PC-9 (cell line): ENCODE measurements around the gene SYCE3. TPM values are rescaled to one million over a fixed set of nuclear protein-coding genes. Genes with fewer than 3 reads are reported as not detected.

Experiments used
- BruUV-seq: library from RNA; stranded (reverse); fragments of 400-500 nt; replicated peaks from 2 replicates; lab custom pipeline; 2021; lab: Mats Ljungman, UMichigan
- CTCF ChIA-PET: fragments of 300-600 bp; sonication (Branson Sonifier 250); formaldehyde crosslinking; loops from one replicate; lab custom pipeline; 2022; ENCODE audit warnings: antibody characterized with exemption; lab: Charles Lee
- POLR2A ChIA-PET: fragments of 300-600 bp; sonication (Branson Sonifier 250); formaldehyde crosslinking; loops from one replicate; lab custom pipeline; 2022; ENCODE audit warnings: antibody characterized with exemption; ENCODE audit not compliant: unreplicated experiment; lab: Charles Lee
- DNase-seq, 2 experiments: peaks; one replicate each; pipeline versions ENCODE4 v3.0.0 to v3.0.0-alpha.2; 2015 to 2022; ENCODE audit warnings: mixed read lengths in 1 of 2
- H2AFZ ChIP-seq: fragments of 200-600 bp; sonication (generic); 2 replicates; pipeline ENCODE4 v1.8.1; 2017; ENCODE audit warnings: antibody characterized with exemption
- H3F3A ChIP-seq: fragments of 200-600 bp; sonication (generic); 2 replicates; pipeline ENCODE4 v1.8.1; 2017; ENCODE audit warnings: antibody characterized with exemption, mild to moderate bottlenecking, low read depth; ENCODE audit not compliant: insufficient read depth
- H3K27ac ChIP-seq: fragments of 200-600 bp; sonication (generic); 2 replicates; pipeline ENCODE4 v1.6.1; 2016; ENCODE audit warnings: mixed run types
- H3K27me3 ChIP-seq: fragments of 200-600 bp; sonication (generic); 2 replicates; pipeline ENCODE4 v1.6.1; 2016; ENCODE audit warnings: low read depth, mixed run types; ENCODE audit not compliant: insufficient read depth
- H3K36me3 ChIP-seq: fragments of 200-600 bp; sonication (generic); 2 replicates; pipeline ENCODE4 v1.6.1; 2016; ENCODE audit warnings: low read depth, mixed run types
- H3K4me1 ChIP-seq: fragments of 200-600 bp; sonication (generic); replicated peaks from 2 replicates; pipeline ENCODE4 v1.6.1; 2016; ENCODE audit warnings: mixed run types; ENCODE audit not compliant: insufficient read depth
- H3K4me2 ChIP-seq: fragments of 200-600 bp; sonication (generic); 2 replicates; pipeline ENCODE4 v1.6.1; 2017; ENCODE audit warnings: mixed run types
- H3K4me3 ChIP-seq: fragments of 200-600 bp; sonication (generic); 2 replicates; pipeline ENCODE4 v1.6.1; 2016; ENCODE audit warnings: mixed run types
- H3K79me2 ChIP-seq: fragments of 200-600 bp; sonication (generic); 2 replicates; pipeline ENCODE4 v1.6.1; 2017; ENCODE audit warnings: low read depth, mixed run types
- H3K9me2 ChIP-seq: fragments of 200-600 bp; sonication (generic); 2 replicates; pipeline ENCODE4 v1.8.1; 2017; ENCODE audit warnings: mild to moderate bottlenecking; ENCODE audit not compliant: insufficient read depth
- H3K9me3 ChIP-seq: fragments of 200-600 bp; sonication (generic); 2 replicates; pipeline ENCODE4 v1.8.1; 2016; ENCODE audit warnings: low read depth; ENCODE audit not compliant: insufficient read depth
- H4K20me1 ChIP-seq: fragments of 200-600 bp; sonication (generic); 2 replicates; pipeline ENCODE4 v1.8.1; 2017; ENCODE audit not compliant: insufficient read depth
- CTCF ChIP-seq: fragments of 200-600 bp; sonication (generic); conservative IDR thresholded peaks from 2 replicates; pipeline ENCODE4 v1.6.1; 2017; ENCODE audit warnings: mixed run types, antibody characterized with exemption, mild to moderate bottlenecking, moderate library complexity
- EZH2 ChIP-seq: fragments of 200-600 bp; sonication (generic); IDR thresholded peaks from 2 replicates; pipeline ENCODE4 v1.8.0; 2017; ENCODE audit warnings: antibody characterized with exemption, low read depth
- intact Hi-C: fragments of 100-400 bp; cut with micrococcal nuclease; formaldehyde crosslinking; loops from one replicate; pipeline ENCODE4 v1.10.0; 2022; ENCODE audit not compliant: unreplicated experiment
- total RNA-seq: library from RNA; stranded (reverse); gene quantifications from 2 replicates; pipeline ENCODE4 v1.2.3, GENCODE V29; 2021

Gene SYCE3
- total RNA-seq, 1 experiment from 2014 or later: not detected

- BruUV-seq: no TSS peak
- POLR2A ChIA-PET: no interaction called here
- H3F3A ChIP-seq: peaks cover 12% of the 10 kb centered on the region; the same call in 1 of the 2 replicates
- no peaks in the 10 kb centered on the region for H3K36me3 ChIP-seq
- TF ChIP-seq EZH2: no peak
- TF ChIP-seq CTCF: no peak
- H2AFZ ChIP-seq: no peak overlapping the region
- no peak overlapping the region for H3K4me2 ChIP-seq
- intact Hi-C loops: no loop called here
- no peaks in the 10 kb centered on the region; the same call in 1 of the 2 replicates for H4K20me1 ChIP-seq
- H3K27ac ChIP-seq: no peak overlapping the region
- H3K4me3 ChIP-seq: no peak overlapping the region
- H3K4me1 ChIP-seq: no peaks in the 10 kb centered on the region
- H3K79me2 ChIP-seq: no peaks in the 10 kb centered on the region
- no peaks in the 10 kb centered on the region for H3K9me3 ChIP-seq
- H3K9me2 ChIP-seq: no peaks in the 10 kb centered on the region
- peaks cover 63% of the 10 kb centered on the region for H3K27me3 ChIP-seq
- no peak for DNase-seq
- CTCF ChIA-PET: no interaction called here
Measured at GRCh38 chr22:50602338-50602700, 39.6 kb upstream of the SYCE3 start.

- no peaks in the 10 kb centered on the region for H3K79me2 ChIP-seq
- H3K4me1 ChIP-seq: no peaks in the 10 kb centered on the region
- no peak for DNase-seq
- no peak overlapping the region for H2AFZ ChIP-seq
- H3F3A ChIP-seq: peaks cover 13% of the 10 kb centered on the region; the same call in 1 of the 2 replicates
- ChIA-PET CTCF (no interaction called here), POLR2A (no interaction called here)
- H3K36me3 ChIP-seq: no peaks in the 10 kb centered on the region
- H3K4me3 ChIP-seq: no peak overlapping the region
- no peak overlapping the region for H3K27ac ChIP-seq
- H3K9me2 ChIP-seq: no peaks in the 10 kb centered on the region
- BruUV-seq: no TSS peak
- no peak overlapping the region for H3K4me2 ChIP-seq
- TF ChIP-seq EZH2 (no peak), CTCF (no peak)
- H3K27me3 ChIP-seq: peaks cover 58% of the 10 kb centered on the region
- no peaks in the 10 kb centered on the region; the same call in 1 of the 2 replicates for H4K20me1 ChIP-seq
- no peaks in the 10 kb centered on the region for H3K9me3 ChIP-seq
- intact Hi-C loops: no loop called here
Measured at GRCh38 chr22:50601669-50602337, 39.1 kb upstream of the SYCE3 start.

- Histone ChIP-seq H3K27ac (no peak overlapping the region), H3K4me3 (no peak overlapping the region), H3K4me2 (no peak overlapping the region), H3F3A (peaks cover 17% of the 10 kb centered on the region; the same call in 1 of the 2 replicates), H3K9me2 (no peaks in the 10 kb centered on the region), H2AFZ (no peak overlapping the region), H3K79me2 (no peaks in the 10 kb centered on the region), H3K36me3 (no peaks in the 10 kb centered on the region), H3K4me1 (no peaks in the 10 kb centered on the region), H4K20me1 (no peaks in the 10 kb centered on the region; the same call in 1 of the 2 replicates), H3K27me3 (peaks cover 51% of the 10 kb centered on the region), H3K9me3 (no peaks in the 10 kb centered on the region)
- intact Hi-C loops: no loop called here
- DNase-seq: no peak
- CTCF ChIA-PET: no interaction called here
- no peak for TF ChIP-seq CTCF
- TF ChIP-seq EZH2: no peak
- POLR2A ChIA-PET: no interaction called here
- no TSS peak for BruUV-seq
Measured at GRCh38 chr22:50600967-50601668, 38.4 kb upstream of the SYCE3 start.
